AML-193 (cell line): ENCODE data around the gene PRKAG2.

Experiments used
- DNase-seq, 2 experiments: peaks; one replicate each; lab custom pipeline; 2025; lab: John Stamatoyannopoulos, UW

The PRKAG2 gene

GRCh38 chr7:151744656-151745638 is 132.0 kb downstream of the PRKAG2 start:
- no peak for DNase-seq

GRCh38 chr7:151744051-151744580 is 132.8 kb downstream of the PRKAG2 start:
- no peak for DNase-seq

- DNase-seq = no peak
Measured at GRCh38 chr7:151743481-151743983, 133.4 kb downstream of the PRKAG2 start.

- DNase-seq = no peak
Measured at GRCh38 chr7:151742713-151743480, 134.0 kb downstream of the PRKAG2 start.

- DNase-seq = no peak
Measured at GRCh38 chr7:151741585-151741984, 135.3 kb downstream of the PRKAG2 start.

GRCh38 chr7:151740081-151740851 is 136.6 kb downstream of the PRKAG2 start:
- no peak for DNase-seq

GRCh38 chr7:151738925-151739324 is 138.0 kb downstream of the PRKAG2 start:
- DNase-seq = no peak

- no peak for DNase-seq
Measured at GRCh38 chr7:151736403-151736909, 140.5 kb downstream of the PRKAG2 start.

- no peak for DNase-seq
Measured at GRCh38 chr7:151735851-151736402, 141.0 kb downstream of the PRKAG2 start.

- no peak for DNase-seq
Measured at GRCh38 chr7:151735186-151735850, 141.6 kb downstream of the PRKAG2 start.

GRCh38 chr7:151732834-151733592 is 143.9 kb downstream of the PRKAG2 start:
- no peak for DNase-seq

- DNase-seq = no peak
Measured at GRCh38 chr7:151732292-151732691, 144.6 kb downstream of the PRKAG2 start.

GRCh38 chr7:151731022-151731441 is 145.9 kb downstream of the PRKAG2 start:
- DNase-seq = no peak

GRCh38 chr7:151730591-151730990 is 146.3 kb downstream of the PRKAG2 start:
- no peak for DNase-seq

GRCh38 chr7:151729521-151729921 is 147.4 kb downstream of the PRKAG2 start:
- no peak for DNase-seq

- no peak for DNase-seq
Measured at GRCh38 chr7:151728746-151729145, 148.2 kb downstream of the PRKAG2 start.

GRCh38 chr7:151728286-151728660 is 148.6 kb downstream of the PRKAG2 start:
- no peak for DNase-seq

GRCh38 chr7:151727579-151728285 is 149.2 kb downstream of the PRKAG2 start:
- DNase-seq = peak; percentile 72 to 77
